Ammon's horn (tissue), 1 donor: ENCODE results near the gene FAM131C.

Source experiments
- DNase-seq: peaks from one replicate; pipeline ENCODE4 v3.0.0-alpha.2; 2016; ENCODE audit warnings: low spot score

The FAM131C gene

GRCh38 chr1:16015960-16016901 lies 57.2 kb downstream of the FAM131C start:
- no peak for DNase-seq

GRCh38 chr1:16015491-16015890 lies 58.0 kb downstream of the FAM131C start:
- DNase-seq: no peak

GRCh38 chr1:16014509-16015482 lies 58.7 kb downstream of the FAM131C start:
- DNase-seq: no peak

GRCh38 chr1:16013908-16014258 lies 59.6 kb downstream of the FAM131C start:
- DNase-seq: no peak

GRCh38 chr1:16013220-16013907 lies 60.1 kb downstream of the FAM131C start:
- DNase-seq: no peak

- DNase-seq: no peak
Observed at GRCh38 chr1:16012590-16013219, 60.7 kb downstream of the FAM131C start.

- no peak for DNase-seq
Observed at GRCh38 chr1:16011936-16012589, 61.4 kb downstream of the FAM131C start.

- DNase-seq: no peak
Observed at GRCh38 chr1:16010837-16011236, 62.6 kb downstream of the FAM131C start.

- DNase-seq: no peak
Observed at GRCh38 chr1:16009678-16010077, 63.8 kb downstream of the FAM131C start.

GRCh38 chr1:16009030-16009460 lies 64.4 kb downstream of the FAM131C start:
- DNase-seq: peak; percentile 78
